HepG2 (cell line): ENCODE measurements around the gene SH3YL1. TPM values are rescaled to one million over a fixed set of nuclear protein-coding genes. Genes with fewer than 3 reads are reported as not detected.

ENCODE experiments used
- BCL6 ChIP-seq: IDR thresholded peaks from 2 replicates; pipeline ENCODE4 v1.6.1; 2016; ENCODE audit warnings: missing genetic modification reagents, missing compliant biosample characterization
- GABPA ChIP-seq, 2 experiments: IDR thresholded peaks; 2 replicates each; pipeline ENCODE4 v1.6.1; 2011 to 2016; ENCODE audit warnings: low read depth in 2 of 2, low read length in 1 of 2, missing biosample characterization in 1 of 2, missing genetic modification characterization in 1 of 2
- GRHL1 ChIP-seq: sonication (generic); formaldehyde crosslinking; conservative IDR thresholded peaks from 2 replicates; pipeline ENCODE4 v1.8.0; 2022; ENCODE audit warnings: missing genetic modification reagents
- SALL2 ChIP-seq: sonication (generic); formaldehyde crosslinking; IDR thresholded peaks from 2 replicates; pipeline ENCODE4 v1.8.1; 2023; ENCODE audit warnings: mild to moderate bottlenecking, missing genetic modification reagents, inconsistent platforms
- SMARCE1 ChIP-seq: fragments of 450-650 bp; IDR thresholded peaks from 2 replicates; pipeline ENCODE4 v1.6.1; 2017; ENCODE audit warnings: borderline replicate concordance
- TARDBP ChIP-seq: sonication (generic); formaldehyde crosslinking; IDR thresholded peaks from 2 replicates; pipeline ENCODE4 v1.8.0; 2022; ENCODE audit warnings: mild to moderate bottlenecking, missing genetic modification reagents
- ZBTB7A ChIP-seq: sonication (generic); formaldehyde crosslinking; IDR thresholded peaks from 2 replicates; pipeline ENCODE4 v1.8.0; 2022; ENCODE audit warnings: mild to moderate bottlenecking, missing genetic modification reagents
- ZFP1 ChIP-seq: IDR thresholded peaks from 2 replicates; pipeline ENCODE4 v1.6.1; 2016
- polyA plus RNA-seq, 8 experiments: library from polyadenylated mRNA; depleted of rRNA in 3 of 8; stranded (reverse) in 7 of 8; unstranded in 1 of 8; fragments of >200 nt; fragmentation: Illumina TruSeq in 4 of 8; extraction: Trizol in 4 of 8; gene quantifications; 2 replicates each; pipeline versions ENCODE4 v1.2.1 to v1.2.3, GENCODE V29; 2011 to 2016; ENCODE audit warnings: low read depth in 4 of 8, missing spikeins in 1 of 8, mixed read lengths in 1 of 8; ENCODE audit not compliant: insufficient read depth in 1 of 8
- total RNA-seq, 5 experiments: library from RNA; depleted of rRNA; stranded (reverse); fragments of >200 nt; fragmentation: Illumina TruSeq; extraction: Trizol; gene quantifications; 2 replicates each; pipeline ENCODE4 v1.2.3, GENCODE V29; 2016; ENCODE audit warnings: low read depth in 1 of 5
- TF ChIP-seq, protein P1 (sequence below): IDR thresholded peaks from 2 replicates; pipeline ENCODE4 v1.6.1; 2016; ENCODE audit warnings: low read depth, missing genetic modification reagents, missing compliant biosample characterization
- TF ChIP-seq, protein P2 (sequence below): IDR thresholded peaks from 2 replicates; pipeline ENCODE4 v1.6.1; 2016
- TF ChIP-seq, protein P3 (sequence below): sonication (generic); formaldehyde crosslinking; IDR thresholded peaks from 2 replicates; pipeline ENCODE4 v1.4.0; 2020; ENCODE audit warnings: low read depth, mild to moderate bottlenecking, missing genetic modification reagents
- TF ChIP-seq, protein P4 (sequence below): sonication (generic); formaldehyde crosslinking; IDR thresholded peaks from 2 replicates; pipeline ENCODE4 v1.4.0; 2020; ENCODE audit warnings: missing genetic modification reagents, mild to moderate bottlenecking, borderline replicate concordance

The SH3YL1 gene
- total and polyA plus RNA-seq, 2 of the 13 experiments (the other 11 are each of a cell fraction or from before 2014, with no cell fraction given), result 13.0 to 48.2 TPM

GRCh38 chr2:289362-290089 lies 25.7 kb upstream of the SH3YL1 start (continued):
- TF ChIP-seq, protein P1, sequence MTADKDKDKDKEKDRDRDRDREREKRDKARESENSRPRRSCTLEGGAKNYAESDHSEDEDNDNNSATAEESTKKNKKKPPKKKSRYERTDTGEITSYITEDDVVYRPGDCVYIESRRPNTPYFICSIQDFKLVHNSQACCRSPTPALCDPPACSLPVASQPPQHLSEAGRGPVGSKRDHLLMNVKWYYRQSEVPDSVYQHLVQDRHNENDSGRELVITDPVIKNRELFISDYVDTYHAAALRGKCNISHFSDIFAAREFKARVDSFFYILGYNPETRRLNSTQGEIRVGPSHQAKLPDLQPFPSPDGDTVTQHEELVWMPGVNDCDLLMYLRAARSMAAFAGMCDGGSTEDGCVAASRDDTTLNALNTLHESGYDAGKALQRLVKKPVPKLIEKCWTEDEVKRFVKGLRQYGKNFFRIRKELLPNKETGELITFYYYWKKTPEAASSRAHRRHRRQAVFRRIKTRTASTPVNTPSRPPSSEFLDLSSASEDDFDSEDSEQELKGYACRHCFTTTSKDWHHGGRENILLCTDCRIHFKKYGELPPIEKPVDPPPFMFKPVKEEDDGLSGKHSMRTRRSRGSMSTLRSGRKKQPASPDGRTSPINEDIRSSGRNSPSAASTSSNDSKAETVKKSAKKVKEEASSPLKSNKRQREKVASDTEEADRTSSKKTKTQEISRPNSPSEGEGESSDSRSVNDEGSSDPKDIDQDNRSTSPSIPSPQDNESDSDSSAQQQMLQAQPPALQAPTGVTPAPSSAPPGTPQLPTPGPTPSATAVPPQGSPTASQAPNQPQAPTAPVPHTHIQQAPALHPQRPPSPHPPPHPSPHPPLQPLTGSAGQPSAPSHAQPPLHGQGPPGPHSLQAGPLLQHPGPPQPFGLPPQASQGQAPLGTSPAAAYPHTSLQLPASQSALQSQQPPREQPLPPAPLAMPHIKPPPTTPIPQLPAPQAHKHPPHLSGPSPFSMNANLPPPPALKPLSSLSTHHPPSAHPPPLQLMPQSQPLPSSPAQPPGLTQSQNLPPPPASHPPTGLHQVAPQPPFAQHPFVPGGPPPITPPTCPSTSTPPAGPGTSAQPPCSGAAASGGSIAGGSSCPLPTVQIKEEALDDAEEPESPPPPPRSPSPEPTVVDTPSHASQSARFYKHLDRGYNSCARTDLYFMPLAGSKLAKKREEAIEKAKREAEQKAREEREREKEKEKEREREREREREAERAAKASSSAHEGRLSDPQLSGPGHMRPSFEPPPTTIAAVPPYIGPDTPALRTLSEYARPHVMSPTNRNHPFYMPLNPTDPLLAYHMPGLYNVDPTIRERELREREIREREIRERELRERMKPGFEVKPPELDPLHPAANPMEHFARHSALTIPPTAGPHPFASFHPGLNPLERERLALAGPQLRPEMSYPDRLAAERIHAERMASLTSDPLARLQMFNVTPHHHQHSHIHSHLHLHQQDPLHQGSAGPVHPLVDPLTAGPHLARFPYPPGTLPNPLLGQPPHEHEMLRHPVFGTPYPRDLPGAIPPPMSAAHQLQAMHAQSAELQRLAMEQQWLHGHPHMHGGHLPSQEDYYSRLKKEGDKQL (CRISPR knock-in tag), result no peak
- TF ChIP-seq ZFP1 (CRISPR knock-in tag), result no peak
- TF ChIP-seq TARDBP (CRISPR knock-in tag), result no peak
- no peak for TF ChIP-seq ZBTB7A (CRISPR knock-in tag)
- TF ChIP-seq GABPA (IDR thresholded peaks at IDR 0.05; ENCODE audit: low read depth, low read length), result no peak
- TF ChIP-seq GABPA (CRISPR knock-in tag; IDR thresholded peaks at IDR 0.05; ENCODE audit: low read depth), result no peak
- no peak for TF ChIP-seq SALL2 (CRISPR knock-in tag)
- TF ChIP-seq, protein P2, sequence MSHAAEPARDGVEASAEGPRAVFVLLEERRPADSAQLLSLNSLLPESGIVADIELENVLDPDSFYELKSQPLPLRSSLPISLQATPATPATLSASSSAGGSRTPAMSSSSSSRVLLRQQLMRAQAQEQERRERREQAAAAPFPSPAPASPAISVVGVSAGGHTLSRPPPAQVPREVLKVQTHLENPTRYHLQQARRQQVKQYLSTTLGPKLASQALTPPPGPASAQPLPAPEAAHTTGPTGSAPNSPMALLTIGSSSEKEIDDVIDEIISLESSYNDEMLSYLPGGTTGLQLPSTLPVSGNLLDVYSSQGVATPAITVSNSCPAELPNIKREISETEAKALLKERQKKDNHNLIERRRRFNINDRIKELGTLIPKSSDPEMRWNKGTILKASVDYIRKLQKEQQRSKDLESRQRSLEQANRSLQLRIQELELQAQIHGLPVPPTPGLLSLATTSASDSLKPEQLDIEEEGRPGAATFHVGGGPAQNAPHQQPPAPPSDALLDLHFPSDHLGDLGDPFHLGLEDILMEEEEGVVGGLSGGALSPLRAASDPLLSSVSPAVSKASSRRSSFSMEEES, result no peak
- TF ChIP-seq, protein P3, sequence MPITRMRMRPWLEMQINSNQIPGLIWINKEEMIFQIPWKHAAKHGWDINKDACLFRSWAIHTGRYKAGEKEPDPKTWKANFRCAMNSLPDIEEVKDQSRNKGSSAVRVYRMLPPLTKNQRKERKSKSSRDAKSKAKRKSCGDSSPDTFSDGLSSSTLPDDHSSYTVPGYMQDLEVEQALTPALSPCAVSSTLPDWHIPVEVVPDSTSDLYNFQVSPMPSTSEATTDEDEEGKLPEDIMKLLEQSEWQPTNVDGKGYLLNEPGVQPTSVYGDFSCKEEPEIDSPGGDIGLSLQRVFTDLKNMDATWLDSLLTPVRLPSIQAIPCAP (CRISPR knock-in tag), result no peak
- TF ChIP-seq BCL6, result no peak
- no peak for TF ChIP-seq SMARCE1
- TF ChIP-seq GRHL1 (CRISPR knock-in tag), result no peak
- TF ChIP-seq, protein P4, sequence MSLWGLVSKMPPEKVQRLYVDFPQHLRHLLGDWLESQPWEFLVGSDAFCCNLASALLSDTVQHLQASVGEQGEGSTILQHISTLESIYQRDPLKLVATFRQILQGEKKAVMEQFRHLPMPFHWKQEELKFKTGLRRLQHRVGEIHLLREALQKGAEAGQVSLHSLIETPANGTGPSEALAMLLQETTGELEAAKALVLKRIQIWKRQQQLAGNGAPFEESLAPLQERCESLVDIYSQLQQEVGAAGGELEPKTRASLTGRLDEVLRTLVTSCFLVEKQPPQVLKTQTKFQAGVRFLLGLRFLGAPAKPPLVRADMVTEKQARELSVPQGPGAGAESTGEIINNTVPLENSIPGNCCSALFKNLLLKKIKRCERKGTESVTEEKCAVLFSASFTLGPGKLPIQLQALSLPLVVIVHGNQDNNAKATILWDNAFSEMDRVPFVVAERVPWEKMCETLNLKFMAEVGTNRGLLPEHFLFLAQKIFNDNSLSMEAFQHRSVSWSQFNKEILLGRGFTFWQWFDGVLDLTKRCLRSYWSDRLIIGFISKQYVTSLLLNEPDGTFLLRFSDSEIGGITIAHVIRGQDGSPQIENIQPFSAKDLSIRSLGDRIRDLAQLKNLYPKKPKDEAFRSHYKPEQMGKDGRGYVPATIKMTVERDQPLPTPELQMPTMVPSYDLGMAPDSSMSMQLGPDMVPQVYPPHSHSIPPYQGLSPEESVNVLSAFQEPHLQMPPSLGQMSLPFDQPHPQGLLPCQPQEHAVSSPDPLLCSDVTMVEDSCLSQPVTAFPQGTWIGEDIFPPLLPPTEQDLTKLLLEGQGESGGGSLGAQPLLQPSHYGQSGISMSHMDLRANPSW (CRISPR knock-in tag), result no peak
